HG03175 (cell line): Measurements from ENCODE around the gene CEP135.
"Not testable (repeated sequence)": the region's sequence is repeated elsewhere in the genome, so short reads cannot be mapped to it uniquely, and the experiment has no call there.

Experiments
- ATAC-seq: cut with Tn5 transposase; IDR thresholded peaks from one replicate; pipeline ENCODE4 v1.9.1; 2021; ENCODE audit warnings: mild to moderate bottlenecking, moderate library complexity; ENCODE audit not compliant: unreplicated experiment

The CEP135 gene

DNA sequence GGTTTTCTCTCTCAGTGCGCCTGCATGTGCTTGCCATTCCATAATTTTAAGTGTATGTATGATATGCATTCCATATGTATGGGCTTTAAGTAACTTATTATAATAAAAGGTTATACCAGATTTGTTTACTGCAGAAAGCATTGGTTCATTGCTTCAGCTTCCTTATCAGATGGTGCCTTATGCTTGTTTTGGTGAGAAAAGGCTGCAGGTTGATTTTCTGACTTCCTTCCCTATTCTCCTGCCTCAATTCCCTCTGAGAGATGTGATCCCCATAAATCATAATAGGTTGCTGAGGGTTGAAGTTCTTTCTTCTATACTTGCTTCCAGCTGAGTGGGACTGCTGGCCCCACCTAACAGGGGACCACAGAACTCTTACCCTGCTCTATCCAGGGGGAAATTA, 10.3 kb upstream of the CEP135 start:
- ATAC-seq = no peak

DNA sequence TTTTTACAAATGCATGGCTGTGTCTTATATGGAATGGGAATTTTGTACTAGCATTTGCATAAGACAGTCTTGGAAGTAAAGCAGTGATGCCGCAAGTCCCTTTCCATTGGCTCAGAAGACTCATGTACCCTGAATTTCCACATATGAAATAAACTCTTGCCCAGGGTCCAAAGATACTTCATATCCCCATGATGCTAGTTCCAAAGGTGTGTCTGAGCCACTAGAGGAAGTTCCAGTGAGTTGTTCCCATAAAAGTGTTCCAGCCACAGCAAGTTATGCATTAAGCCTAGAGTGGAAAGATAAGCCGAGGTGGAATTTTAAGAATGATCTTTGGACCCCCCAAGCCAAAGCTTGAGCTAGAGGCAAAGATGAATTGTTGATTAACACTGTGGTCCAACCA, 9.3 kb upstream of the CEP135 start:
- ATAC-seq = no peak

- no peak for ATAC-seq
Observed at GRCh38 chr4:55941881-55942396, 6.8 kb upstream of the CEP135 start.

DNA sequence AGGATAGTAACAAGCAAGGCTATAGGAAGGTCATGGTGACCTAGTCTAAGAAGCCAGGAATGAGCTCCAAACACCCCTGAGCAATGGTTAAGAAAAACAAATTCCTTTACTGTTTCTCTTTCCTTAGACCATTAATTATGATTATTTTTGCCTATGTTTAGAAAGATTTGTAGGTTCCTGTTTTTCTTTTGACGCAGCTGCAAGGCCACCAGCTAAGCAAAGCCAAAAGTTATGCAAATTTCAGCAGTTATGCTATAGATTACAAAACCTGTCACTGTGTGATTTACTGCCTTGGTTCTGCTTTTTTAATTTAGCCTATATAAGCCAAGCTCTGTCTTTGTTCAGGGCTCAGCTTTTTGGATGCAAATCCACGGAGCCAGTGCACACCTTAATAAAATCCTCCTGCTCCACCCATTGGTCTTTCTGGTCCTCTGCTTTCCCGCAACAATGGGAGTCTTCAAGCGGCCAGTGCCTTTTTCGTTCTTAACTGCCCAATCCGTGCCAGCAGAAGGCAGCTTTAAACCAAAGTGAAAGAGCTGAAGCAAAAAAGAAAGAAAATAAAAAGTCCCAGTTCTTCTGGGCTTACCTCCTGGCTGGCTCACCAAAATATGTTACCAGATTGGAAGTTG, 1.4 kb upstream of the CEP135 start:
- ATAC-seq = peak; percentile 41

DNA sequence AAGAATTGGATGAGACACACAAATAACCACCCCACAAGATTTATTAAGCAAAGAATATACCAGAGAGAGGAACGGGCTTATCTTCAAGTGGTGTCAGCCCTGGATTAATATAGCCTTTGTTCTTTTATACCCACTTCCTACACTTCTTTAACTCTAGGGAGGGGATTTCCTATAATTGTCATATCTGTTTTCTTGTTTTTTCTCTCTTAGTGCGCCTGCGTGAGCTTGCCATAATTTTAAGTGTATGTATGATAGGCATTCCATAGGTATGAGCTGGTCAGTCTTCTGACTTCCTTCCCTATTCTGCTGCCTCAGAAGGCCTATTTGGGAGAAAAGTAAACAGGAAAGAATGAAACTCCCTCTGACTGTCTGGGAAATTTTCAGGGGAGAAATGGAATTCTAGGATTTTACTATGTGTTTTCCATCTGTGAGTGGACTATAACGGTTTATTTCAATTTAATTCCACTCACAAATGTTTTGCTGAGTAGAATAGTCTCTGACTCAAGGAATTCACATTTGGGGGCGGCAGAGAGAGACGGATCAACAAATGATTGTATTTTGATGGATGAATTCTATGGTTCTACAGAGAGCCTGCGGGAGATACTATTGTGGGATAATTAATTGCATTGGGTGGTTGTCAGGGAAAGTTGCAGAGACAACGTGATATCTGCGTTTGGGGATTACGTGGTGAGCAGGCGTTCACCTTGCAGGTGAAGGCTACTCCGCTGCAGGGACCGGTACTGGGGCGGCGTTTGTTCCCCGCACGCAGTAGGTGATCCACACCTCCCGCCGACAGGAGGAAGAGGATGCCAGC, 626 bp upstream of the CEP135 start:
- no peak for ATAC-seq

GRCh38 chr4:55949482-55949802, 697 bp downstream of the CEP135 start:
- no peak for ATAC-seq

DNA sequence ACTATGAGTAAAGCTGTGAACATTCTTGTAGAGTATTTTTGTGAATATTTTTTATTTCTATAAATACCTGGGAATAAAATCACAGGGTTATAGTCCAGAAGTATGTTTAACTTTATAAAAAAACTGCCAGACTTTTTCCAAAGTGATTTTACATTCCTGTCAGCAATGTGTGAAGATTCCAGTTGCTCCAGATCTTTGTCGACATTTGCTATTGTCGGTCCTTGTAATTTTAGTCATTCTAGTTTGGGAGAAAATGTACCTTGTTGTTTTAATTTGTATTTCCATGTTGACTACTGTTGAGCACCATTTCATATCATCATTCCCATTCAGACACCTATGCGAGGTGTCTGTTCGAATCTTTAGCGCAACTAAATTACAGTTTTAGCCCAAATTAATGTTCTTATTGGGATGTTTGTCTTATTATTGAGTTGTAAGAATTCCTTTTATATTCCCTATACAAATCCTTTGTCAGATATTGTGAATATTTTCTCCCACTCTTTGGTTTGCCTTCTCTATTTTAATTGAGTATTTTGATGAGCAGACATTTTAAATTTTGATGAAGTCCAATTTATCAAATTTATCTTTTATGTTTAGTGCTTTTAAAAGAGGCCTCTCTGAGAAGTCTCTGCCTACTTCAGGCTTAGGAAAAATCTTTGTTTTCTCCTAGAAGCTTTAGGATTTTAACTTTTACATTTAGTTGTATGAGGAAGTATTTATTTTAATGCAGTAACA, 2.6 kb downstream of the CEP135 start:
- ATAC-seq = no peak

DNA sequence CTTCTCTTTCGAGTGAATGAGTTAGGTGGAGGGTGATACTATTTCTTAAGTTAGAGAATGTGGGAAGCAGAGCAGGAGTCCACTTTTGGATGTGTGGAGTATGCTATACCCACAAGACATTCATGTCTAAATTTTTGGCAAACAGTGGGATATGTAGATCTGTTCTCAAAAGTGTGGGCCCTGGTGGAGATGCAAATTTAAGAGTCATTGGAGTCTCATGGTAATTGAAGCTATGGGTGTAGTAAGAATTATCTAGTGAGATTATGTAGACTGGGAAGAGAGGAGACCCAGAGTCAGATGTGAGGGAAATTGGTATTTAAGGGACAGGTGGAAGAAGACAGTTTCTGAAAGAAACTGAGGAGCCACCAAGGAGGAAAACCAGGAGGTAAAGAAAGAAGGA, 7.0 kb downstream of the CEP135 start:
- no peak for ATAC-seq

DNA sequence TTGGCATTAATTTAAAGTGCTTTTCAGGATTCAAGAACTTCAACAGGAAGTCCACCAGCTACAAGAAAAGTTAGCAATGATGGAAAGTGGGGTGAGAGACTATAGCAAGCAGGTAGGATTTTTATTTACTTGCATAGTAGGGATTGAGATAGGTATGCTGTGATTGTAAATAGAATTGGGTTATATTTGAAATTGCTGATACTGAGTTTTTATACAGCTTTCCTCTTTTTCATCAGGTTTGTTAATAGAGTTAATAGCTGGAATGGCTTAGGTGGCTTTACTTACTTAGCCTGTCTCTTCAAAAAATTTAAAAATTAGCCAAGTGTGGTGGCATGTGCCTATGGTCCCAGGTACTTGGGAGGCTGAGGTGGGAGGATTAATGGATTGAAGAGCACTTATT, 10.9 kb downstream of the CEP135 start:
- ATAC-seq = no peak

- ATAC-seq = no peak
Observed at GRCh38 chr4:55964046-55964445, 15.3 kb downstream of the CEP135 start.

DNA sequence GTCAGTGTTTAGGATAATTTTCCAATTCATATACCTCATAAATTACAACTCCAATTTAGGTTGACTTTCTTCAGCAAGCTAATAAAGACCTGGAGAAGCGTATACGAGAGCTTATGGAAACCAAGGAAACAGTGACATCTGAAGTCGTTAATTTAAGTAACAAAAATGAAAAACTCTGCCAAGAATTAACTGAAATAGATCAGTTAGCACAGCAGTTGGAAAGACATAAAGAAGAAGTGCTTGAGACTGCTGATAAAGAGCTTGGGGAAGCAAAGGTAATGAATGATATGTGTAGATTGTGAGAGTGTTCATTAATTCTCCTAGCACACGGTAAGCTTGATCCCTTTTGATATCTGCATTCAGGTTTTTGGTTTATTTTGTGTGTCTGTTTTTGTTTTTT, 16.8 kb downstream of the CEP135 start:
- no peak for ATAC-seq

DNA sequence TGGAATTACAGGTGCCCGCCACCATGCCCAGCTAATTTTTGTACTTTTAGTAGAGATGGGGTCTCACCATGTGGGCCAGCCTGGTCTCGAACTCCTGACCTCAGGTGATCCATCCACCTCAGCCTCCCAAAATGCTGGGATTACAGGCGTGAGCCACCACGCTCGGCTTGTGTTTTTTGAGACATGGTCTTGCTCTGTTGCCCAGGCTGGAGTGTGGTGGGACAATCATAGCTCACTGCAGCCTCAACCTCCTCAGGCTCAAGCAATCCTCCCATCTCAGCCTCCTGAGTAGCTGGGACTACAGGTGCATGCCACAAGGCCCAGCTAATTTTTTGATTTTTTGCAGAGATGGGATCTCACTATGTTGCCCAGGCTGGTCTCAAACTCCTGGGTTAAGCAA, 17.6 kb downstream of the CEP135 start:
- not testable (repeated sequence) for ATAC-seq

DNA sequence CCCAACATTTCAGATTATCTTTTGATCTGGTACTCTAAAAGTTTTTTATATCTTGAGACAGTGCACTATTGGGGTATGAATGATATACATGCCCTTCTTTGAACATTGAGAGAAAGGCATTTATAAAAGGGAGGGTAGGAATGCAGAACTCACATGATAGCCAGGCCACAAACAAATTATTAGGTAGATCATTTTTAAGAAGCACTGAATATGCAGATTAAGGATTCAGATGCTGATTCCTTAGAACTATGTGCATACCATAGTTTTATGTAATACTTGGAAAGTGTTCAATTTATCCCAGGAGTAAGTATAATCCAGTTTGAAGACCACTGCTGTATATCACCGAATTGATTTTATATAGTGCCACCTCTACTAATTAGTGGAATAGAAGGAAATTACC, 18.6 kb downstream of the CEP135 start:
- ATAC-seq = no peak

- ATAC-seq = no peak
Observed at GRCh38 chr4:55973650-55974049, 24.9 kb downstream of the CEP135 start.

DNA sequence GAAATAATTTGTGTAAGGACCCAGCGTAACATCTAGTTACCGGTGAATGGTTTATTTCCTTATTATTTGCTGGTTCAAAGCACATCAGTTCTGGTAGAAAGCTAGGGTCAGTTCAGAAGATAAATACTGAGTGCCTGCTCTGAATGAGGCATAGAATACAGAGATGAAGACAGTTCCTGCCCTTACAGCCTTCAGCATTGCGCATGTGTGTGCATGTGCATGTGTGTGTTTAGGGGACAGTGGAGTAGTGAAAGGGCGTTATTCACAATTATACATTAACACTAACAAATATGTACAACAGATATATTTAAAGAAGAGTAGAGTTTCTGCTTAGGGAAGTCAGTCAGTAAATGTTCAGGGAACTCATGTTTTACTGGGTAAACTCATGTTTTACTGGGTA, 29.1 kb downstream of the CEP135 start:
- ATAC-seq = no peak

GRCh38 chr4:55979562-55979961, 30.8 kb downstream of the CEP135 start:
- ATAC-seq = no peak

DNA sequence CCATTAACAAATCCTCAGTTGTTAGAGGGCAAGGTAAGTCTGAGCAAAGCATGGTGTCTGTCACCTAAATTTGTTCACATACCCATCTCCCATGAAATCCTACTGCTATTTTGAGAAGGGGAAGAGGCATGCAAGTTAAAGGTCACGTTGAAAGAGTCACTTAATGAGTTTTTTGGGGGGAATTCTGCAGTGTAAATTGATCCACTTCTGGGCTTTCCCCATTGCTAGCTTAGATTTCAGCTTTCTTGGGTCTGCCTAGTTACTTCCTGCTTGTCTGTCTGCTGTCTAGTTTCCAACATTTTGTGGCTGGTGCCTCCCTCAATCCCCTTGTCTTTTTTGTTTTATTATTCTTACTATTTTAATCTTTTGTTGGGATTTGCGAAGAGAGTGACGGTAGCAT, 32.0 kb downstream of the CEP135 start:
- no peak for ATAC-seq

- no peak for ATAC-seq
Observed at GRCh38 chr4:55982976-55983375, 34.2 kb downstream of the CEP135 start.

- ATAC-seq = no peak
Observed at GRCh38 chr4:55989766-55990165, 41.0 kb downstream of the CEP135 start.

GRCh38 chr4:55993994-55994663, 45.4 kb downstream of the CEP135 start:
- ATAC-seq = peak; percentile 80

GRCh38 chr4:55996646-55997045, 47.9 kb downstream of the CEP135 start:
- ATAC-seq = no peak
